HG03025 (cell line): ENCODE data around the gene MSS51.
"Not testable (repeated sequence)": the region's sequence is repeated elsewhere in the genome, so short reads cannot be mapped to it uniquely, and the experiment has no call there.

Source experiments
- ATAC-seq: cut with Tn5 transposase; IDR thresholded peaks from one replicate; pipeline ENCODE4 v1.9.1; 2021; ENCODE audit warnings: mild to moderate bottlenecking, moderate library complexity; ENCODE audit not compliant: unreplicated experiment, low FRiP score

The MSS51 gene

DNA sequence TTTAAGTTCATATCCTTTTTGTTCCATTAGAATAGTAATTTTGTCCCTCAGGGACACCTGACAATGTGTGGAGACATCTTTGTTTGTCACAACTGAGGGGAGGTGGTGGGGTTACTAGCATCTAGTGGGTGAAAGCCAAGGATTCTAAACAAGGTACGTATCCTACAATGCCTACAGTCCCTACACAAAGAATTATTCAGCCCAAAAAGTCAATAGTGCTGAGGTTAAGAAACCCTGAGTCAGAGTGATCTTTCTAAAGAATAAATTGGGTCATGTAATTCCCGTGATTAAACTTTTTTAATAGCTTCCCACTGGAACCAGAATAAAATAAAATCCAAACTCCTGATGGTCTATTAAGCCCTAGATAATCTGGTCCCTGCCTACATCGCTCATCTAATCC, 16.8 kb downstream of the MSS51 start:
- ATAC-seq, result no peak

GRCh38 chr10:73414230-73414945, 19.0 kb downstream of the MSS51 start:
- ATAC-seq, result no peak

GRCh38 chr10:73413528-73414229, 19.7 kb downstream of the MSS51 start, which contains the start of gene ANXA7:
ANXA7 (minus strand) TSS chr10:73414058; CDS start chr10:73400856, 13,202 bp downstream.
- ATAC-seq, result peak; percentile 90

GRCh38 chr10:73413108-73413527, 20.2 kb downstream of the MSS51 start:
- peak; percentile 22 for ATAC-seq

- no peak for ATAC-seq
Measured at GRCh38 chr10:73410897-73411296, 22.5 kb downstream of the MSS51 start.

- ATAC-seq, result no peak
Measured at GRCh38 chr10:73408978-73409521, 24.3 kb downstream of the MSS51 start.

DNA sequence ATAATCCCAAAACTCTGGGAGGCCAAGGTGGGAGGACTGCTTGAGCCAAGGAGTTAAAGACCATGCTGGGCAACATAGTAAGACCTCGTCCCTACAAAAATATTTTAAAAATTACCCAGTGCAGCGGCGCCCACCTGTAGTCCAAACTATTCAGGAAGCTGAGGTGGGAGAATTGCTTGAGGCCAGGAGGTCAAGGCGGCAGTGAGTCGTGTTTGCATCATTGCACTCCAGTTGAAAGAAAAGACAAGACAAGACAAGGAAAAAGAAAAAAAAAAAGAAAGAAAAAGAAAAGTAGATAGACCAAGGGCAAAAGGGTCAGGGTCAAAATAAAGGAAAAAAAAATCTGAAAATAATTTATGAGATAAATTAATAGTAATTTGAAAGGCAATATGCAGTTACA, 25.3 kb downstream of the MSS51 start:
- ATAC-seq, result no peak

DNA sequence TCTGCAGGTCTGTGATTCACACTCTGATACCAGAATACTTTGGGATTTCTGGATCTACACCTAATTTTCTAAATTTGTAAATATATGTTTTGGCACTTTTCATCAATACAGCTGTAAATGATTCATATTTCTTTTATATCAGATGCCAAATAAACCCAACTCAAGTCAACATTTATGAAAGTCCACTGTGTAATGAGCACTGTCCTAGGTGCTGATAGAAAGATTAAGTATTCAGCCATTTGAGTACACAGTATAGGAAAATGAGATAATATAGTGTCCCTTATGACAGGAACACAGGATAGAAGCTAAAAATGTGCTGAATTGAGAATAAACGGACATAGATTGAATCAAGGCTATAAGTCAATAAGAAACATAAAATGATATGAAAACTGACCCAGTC, 25.9 kb downstream of the MSS51 start:
- ATAC-seq, result no peak

DNA sequence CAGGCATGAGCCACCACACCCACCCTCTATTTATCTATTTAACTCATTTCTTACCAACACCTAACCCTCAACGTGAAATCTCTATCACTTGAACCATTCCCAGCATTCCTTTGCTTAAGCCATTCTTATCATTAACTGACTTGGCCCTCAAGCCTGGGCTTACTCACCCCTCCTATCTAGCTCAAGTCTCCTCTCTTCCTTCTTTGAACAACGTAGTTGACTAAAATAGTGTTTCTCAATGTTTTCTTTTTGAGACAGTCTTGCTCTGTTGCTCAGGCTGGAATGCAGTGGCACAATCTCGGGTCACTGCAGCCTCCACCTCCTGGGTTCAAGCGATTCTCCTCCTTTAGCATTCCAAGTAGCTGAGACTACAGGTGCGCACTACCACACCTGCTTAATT, 26.5 kb downstream of the MSS51 start:
- ATAC-seq, result no peak

DNA sequence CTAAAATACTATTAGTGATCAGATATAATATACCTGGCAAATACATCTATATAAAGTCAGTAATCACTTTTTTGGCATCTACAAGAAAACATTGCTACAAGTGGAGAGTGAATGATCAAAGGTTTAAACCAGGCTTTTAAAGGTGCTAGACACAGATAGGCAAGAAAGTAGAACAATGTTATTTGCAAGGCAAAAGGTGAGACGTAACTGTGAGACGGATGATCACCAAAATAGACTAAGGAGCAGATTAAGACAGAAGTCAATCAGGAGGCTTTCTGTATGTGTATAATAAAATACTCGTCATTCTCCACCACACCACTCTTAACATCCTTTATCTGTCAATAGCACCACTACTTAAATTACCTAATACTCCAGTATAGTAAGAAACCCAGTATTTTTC, 27.8 kb downstream of the MSS51 start:
- no peak for ATAC-seq

DNA sequence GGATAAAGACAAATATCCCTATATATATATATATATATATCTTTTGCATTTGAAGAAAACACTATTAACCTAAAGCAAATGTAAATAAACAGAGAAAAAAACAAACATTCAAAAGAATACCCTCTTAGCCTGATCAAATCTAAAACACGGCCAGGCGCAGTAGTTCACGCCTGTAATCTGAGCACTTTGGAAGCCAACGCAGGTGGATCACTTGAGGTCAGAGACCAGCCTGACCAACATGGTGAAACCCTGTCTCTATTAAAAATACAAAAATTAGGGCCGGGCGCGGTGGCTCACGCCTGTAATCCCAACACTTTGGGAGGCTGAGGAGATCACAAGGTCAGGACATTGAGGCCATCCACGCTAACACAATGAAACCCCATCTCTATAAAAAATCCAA, 28.7 kb downstream of the MSS51 start:
- ATAC-seq, result no peak

DNA sequence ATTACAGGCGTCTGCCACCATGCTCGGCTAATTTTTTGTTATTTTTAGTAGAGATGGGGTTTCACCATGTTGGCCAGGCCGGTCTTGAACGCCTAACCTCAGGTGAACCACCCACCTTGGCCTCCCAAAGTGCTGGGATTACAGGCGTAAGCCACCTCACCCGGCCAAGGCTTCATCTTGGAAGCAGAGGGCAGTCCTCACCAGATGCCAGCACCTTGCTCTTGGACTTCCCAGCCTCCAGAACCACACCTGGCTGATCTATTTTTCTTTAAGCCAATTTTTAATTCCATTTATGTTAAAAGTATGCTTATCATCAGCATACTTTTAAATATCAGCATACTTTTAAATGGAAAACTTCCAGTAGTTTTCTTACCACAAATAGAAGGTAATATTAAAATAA, 31.7 kb downstream of the MSS51 start:
- no peak for ATAC-seq

GRCh38 chr10:73399063-73399462, 34.3 kb downstream of the MSS51 start:
- ATAC-seq, result no peak

- ATAC-seq, result no peak
Measured at GRCh38 chr10:73398024-73398423, 35.3 kb downstream of the MSS51 start.

DNA sequence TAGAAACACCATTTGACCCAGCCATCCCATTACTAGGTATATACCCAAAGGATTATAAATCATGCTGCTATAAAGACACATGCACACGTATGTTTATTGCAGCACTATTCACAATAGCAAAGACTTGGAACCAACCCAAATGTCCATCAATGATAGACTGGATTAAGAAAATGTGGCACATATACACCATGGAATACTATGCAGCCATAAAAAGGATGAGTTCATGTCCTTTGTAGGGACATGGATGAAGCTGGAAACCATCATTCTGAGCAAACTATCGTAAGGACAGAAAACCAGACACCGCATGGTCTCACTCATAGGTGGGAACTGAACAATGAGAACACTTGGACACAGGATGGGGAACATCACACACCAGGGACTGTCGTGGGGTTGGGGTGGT, 39.0 kb downstream of the MSS51 start:
- ATAC-seq, result not testable (repeated sequence)

DNA sequence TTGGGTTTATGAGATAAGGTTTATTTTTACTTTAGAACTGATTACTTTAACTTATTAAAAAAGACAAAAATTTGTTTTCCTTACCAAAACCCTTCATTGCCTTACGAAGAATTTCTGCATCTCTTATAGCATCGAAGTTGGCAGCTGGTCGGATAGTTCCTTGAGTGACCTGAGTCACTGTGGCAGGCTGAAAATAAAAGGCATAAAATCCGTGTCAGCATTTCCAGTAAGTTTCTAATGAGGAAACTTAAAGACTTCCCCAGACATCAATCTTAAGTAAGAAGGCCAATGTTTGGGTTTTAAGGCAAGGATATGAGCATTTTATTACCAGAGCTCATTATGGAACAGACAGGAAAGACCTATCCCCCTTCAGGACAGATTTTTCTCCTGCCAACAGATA, 45.1 kb downstream of the MSS51 start:
- no peak for ATAC-seq

DNA sequence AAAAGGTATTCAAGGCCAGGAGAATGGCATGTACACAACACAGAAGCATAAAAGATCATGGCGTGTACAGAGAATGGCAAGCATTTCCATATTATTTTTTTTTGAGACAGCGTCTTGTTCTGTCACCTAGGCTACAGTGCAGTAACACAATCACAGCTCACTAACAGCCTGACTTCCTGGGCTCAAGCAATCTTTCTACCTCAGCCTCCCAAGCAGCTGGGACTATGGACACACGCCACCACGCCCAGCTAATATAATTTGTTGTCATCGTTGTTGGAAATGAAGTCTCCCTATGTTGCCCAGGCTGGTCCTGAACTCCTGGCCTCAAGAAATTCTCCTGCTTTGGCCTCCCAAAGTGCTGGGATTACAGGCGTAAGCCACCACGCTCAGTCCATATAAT, 46.8 kb downstream of the MSS51 start:
- no peak for ATAC-seq

DNA sequence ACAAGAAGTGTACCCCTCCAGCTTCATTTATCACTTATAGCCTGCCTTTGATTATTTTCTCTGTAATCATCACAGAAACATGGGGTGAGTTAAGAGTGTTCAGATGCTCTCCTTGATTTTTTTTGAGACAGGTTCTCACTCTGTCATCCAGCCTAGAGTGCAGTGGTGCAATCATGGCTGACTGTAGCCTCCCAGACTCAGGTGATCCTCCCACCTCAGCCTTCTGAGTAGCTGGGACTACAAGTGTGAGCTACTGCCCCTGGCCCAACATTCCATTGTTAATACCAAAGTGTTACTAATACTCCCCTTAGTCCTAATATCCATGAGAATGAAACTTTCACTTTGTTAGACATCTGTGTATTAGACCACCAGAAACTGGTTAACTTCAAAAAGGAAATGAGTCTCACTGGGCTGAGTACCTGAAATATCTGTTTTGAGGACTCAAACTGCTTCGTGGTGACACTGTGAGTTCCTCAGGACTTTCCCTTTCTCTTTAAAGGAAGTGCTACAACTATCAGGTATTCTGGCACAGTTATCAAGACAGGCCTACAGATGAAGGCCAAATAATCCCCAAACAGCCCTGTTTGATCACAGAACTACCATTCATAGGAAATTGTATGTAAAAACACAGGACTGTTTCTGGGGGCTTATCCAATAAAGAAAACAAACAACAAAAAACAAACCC, 54.2 kb downstream of the MSS51 start:
- no peak for ATAC-seq

DNA sequence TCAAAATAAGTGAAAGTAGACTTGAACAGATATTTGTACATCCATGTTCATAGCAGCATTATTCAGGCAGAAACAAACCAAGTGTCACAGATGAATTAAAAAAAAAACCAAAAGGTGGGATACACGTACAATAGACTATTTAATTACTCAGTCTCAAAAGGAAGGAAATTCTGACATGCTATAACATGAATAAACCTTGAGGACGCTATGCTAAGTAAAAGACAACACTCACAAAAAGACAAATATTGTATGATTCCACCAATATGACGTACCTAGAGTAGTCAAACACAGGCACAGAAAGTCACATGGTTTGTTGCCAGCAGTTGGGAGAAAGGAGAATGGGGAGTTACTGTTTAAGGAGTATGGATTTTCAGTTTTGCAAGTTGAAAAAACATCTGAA, 56.7 kb downstream of the MSS51 start:
- ATAC-seq, result no peak
